DMS114 treated with DMSO at 0.1 percent for 48 hours (cell line): Measurements from ENCODE around the gene FBN1.
A peak's percentile ranks its signal among the peaks of the same experiment; 100 is the strongest.

Source experiments
- DNase-seq: peaks from one replicate; lab custom pipeline; 2025; ENCODE audit not compliant: unreplicated experiment; lab: John Stamatoyannopoulos, UW

FBN1 gene

DNA sequence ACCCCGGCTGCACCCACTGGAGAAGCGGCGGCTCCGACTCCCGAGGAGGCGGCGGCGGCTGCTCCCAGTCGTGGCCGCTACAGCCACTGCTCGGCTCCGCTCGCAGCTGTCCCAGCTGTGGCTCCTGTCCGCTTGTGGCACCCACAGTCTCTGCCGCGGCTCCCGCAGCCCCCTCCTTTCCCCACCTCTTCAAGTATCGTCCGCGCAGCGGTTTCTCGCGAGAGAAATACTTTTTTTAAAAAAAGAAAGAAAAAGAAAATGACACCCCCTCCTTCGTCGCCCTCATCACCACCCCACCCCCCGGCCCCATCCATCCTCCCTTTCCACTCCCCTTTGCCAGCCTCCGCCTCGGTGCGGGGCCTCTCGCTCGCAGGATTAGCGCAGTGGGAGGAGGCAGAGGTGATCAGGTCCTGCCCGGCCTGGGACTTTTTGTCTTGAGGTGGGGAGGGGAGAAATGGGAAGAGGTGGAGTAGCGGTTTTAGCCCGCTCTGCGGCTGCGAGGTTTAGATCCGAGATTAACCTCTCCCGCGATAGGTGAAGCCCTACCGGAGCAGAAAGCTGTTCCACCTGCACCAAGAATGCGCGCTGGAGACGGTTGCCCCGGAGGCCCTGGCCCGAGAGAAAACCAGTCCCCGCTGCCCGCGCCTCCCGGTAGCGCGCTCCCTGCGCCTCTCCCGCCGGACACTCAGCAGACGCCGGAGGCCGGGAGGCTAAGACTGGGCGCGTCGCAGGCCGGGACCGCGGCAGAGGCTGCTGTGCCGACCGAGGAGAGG lies at the start of gene FBN1:
FBN1 (minus strand) TSS at position 152 of the 773 bp plus-strand sequence. CDS start 940 bp downstream, outside the sequence.
- peak; percentile 30 for DNase-seq

DNA sequence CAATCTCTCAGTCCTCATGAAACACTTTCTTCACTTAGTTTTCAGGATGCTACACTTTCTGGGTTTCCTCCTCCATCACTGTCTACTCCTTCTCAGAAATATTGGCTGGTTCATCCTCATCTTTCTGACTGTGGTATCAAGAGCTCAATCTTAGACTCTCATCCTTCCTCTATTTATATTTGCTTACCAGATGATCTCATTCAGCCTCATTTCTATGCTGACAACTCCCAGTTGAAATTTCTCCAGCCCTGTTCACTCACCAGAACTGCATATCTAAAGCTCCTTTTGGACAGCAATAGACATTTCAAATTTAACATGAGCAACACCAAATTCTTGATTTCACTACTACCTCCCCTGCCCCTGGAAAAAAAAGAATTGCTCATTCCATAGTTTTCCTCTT lies 48.0 kb upstream of the FBN1 start:
- no peak for DNase-seq

DNA sequence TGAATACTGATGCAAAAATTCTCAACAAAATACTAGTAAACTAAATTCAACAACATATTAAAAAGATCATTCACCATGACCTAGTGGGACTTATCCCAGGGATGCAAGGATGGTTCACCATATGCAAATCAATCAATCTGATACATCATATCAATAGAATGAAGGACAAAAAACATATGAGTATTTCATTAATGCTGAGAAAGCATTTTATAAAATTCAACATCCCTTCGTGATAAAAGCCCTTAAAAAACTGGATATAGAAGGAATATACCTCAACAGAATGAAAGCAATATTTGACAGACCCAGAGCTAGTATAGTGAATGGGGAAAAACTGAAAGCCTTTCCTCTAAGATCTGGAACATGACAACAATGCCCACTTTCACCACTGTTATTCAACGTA lies 43.0 kb upstream of the FBN1 start:
- DNase-seq = no peak

DNA sequence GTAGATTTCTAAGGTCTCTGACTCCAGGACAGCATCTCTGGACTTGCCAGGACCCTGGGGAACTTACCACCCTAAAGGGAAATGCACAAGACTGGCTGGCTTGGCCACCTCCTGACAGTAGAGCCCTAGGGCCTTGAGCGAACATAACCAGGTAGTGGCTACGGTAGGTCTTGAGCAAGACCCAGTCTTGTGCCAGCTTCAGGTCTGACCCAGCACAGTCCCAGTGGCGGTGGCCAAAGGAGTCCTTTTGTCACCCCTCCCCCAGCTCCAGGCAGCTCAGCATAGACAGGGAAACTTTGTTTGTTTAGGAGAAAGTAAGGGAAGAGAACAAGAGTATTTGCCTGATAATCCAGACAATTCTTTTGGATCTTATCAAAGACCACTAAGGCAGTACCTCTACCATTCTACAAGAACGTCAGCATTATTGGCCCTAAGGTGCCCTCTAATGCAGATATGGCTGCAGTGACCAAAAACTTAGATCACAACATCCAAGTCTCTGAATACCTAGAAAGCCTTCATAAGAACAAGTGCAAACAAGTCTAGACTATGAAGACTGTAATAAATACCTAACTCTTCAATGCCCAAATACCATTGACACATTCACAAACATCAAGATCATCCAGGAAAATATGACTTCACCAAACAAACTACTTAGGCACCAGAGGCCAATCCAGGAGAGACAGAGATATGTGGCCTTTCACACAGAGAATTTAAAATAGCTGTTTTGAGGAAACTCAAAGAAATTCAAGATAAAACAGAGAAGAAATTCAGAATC lies 38.7 kb upstream of the FBN1 start:
- no peak for DNase-seq

DNA sequence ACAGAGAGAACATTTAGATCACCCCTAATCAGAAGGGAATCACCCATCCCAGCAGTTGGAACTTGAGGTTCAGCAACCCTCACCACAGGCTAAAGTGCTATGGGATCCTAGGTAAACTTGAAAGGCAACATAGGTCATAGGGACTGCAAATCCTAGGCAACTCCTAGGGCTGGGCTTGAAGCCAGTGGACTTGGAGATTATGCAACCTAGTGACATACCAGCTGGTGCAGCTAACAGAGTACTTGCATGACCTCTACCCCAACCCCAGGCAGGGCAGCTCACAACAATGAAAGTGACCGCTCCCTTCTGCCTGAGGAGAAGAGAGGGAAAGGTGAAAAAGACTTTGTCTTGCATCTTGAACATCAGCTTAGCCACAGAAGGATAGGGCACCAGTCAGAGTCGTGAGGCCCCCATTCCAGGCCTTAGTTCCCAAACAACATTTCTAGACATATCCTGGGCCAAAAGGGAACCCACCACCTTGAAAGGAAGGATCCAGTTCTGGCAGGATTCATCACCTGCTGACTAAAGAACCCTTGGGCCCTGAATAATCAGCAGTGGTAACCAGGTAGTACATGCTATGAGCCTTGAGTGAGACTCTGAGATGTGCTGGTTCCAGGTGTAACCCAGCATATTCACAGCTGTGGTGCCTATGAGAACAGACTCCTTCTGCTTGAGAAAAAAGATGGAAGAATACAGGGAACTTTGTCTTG lies 37.6 kb upstream of the FBN1 start:
- DNase-seq = no peak

DNA sequence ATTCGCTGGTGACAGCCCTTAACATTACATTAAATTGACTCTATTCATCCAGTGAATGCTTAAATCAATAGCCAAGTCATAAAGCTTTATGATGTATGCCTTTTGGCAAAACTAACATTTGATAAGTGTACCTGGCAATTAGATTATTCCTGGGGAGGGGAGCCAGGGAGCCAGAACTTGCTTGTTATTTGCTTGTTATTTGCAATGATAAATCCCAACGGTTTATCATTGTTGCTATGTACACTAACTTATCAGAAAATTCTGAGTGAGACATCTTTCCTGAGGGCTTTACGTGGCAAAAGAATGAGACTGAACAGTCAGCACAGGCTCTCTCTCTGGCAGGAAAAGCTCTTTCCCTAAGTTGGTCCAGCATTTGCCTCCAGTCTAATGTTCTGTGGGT lies 35.8 kb upstream of the FBN1 start:
- no peak for DNase-seq

DNA sequence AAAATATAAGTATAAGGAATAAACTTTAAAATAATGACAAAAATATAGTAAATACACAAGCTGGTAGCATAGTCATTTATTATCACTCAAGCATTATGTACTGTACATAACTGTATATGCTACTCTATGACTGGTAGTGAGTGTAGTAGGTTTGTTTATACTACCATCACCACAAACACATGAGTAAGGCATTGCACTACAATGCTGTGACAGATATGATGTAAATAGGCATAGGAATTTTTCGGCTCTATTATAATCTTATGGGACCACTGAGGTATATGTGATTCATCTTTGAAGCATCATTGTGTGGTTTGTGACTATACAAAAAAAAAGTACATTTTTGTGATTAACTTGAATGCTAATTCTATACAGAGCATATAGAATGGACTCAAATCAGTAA lies 35.3 kb upstream of the FBN1 start:
- DNase-seq = no peak

DNA sequence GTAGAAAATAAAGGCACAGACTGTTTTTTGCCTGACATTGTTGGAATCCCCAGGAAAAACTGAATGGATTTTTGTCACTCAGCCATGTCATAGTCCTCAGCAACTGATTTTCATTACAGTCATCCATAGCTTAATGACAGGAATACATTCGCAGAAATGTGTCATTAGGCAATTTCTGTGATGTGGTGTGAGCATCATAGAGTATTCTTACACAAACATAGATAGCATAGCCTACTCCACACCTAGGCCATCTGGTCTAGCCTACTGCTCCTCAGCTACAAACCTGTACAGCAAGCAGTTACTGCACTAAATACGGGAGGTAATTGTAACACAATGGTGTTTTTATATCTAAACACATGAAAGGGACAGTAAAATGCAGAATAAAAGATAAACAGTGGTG lies 34.4 kb upstream of the FBN1 start:
- no peak for DNase-seq

DNA sequence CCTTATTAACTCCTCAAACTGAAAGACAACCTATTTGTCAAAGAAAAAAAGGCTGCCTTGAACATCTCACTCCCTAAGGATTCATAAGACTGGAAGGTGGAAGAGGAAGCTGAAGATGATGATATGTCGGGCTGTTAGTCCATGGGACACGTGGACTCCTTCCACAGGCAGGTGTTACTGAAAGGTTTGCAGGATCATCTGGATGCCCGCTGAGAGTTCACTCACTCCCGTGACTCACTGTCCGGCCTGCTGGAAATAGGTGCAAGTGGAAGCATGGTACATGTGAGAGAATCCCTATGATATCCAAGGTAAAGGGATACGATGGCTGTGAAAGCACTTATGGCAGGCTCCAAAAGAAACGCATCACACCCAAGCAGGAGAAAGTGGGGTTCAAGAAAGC lies 33.3 kb upstream of the FBN1 start:
- no peak for DNase-seq

DNA sequence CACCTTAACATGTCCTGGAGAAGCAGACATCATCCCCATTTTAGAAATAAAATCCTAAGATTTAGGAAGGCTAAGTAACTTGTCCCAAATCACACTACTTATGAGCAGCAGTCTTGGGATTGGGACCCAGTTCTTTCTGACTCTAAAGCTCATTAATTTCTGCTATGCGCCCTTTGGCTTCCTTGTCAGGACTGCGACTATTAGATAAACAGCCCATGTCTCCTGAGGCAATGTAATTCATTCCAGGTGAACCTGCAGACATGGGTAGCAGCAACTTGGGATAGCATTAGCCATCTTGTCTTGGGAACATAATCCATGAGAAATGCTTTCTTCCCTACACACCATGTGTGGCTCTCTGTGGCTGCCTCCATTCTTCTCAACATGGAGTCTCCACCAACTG lies 32.3 kb upstream of the FBN1 start:
- no peak for DNase-seq

DNA sequence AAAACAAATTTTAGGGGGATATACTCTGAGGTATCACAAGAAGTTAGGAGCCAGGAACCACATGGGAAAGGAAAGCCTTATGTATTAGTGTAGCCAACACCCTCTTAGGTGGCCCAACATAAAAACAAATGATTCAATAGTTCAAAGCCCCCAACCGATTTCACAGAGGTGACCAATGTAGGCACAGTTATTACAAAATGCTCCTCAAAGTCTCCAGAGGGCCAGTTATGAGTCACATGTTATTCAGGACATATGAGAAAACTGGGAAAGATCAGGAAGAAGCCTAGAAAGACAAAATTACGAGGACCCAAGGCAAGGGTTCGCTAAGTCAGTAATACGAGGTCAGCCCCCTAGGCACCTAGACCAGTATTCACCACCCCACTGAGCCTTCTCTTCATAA lies 29.9 kb upstream of the FBN1 start:
- DNase-seq = no peak

DNA sequence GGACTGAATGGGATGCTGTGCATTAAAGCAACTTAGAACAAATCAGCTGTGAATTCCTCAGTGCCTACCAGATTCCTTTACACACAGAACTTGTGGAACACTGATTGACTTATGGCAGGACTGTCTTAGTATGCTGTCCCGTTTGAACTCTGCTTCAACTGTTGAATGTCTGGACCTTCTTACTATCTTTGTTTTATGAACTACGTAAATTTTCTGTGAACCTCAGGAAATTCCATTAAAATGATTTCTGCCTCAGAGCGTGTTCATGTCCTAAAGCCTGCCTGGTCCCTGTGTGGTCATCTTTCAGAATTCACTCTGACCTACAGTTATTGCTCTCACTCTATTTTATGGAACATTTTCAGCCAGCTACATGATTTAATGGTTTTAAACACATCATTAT lies 29.4 kb upstream of the FBN1 start:
- DNase-seq = no peak

DNA sequence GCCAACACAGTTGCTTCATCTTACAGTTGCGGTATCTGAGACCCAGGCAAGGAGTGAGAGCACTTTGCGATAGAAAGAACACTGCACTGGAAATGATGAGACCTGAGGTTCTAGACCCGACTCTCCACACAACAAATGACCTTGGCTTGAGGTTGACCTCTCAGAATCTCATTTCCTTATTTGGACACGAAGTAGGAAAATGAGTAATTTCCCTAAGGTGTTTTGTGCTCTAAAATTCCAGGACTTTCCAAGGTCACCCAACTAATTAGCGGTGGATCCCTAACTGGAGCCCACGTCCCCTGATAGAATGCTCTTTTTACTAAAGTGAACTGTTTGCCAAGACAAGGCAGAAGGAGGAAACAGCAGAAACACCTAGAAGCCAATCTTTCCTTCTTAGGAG lies 26.7 kb upstream of the FBN1 start:
- DNase-seq = no peak

DNA sequence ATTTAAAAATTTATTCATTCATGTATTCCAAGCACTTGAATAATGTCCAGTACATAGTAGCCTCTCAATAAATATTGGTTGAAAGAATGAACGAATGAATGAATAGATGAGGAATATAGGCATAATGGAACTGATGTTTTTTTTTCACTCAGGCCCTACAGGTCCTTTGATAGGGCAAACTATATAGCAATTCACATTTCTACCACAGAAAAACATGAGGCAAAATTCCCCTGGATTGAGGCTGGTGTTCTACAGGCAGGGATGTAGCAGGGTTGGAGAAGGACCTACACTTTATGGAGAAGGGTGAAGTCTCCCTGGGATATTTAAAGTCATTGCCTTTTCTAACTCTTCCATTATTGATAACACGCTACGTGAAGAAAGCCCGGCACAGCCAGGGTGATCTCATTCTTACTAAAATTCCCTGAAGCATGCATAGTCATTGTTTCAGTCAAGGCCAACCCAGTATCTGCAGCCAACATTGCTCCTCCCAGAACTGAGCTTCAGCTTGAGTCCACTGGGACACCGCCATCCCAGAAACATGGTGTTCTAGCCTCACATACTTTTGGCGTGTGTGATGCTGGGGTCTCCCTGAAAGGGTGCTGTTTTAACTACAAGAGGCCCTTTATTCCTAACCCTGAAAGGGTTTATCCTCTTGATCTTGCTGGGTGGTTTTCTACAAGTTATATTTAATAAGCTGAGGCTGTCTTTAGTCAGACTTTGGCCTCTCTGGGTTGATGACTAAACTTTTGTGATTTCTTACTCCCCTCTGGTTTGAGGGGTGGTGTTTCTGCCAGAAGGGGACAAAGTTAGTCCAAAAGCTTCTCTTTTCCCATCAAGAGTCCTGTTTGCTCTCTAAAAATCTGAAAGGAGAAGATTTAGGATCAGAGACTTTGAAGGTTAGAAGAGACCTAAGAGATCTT lies 25.9 kb upstream of the FBN1 start:
- no peak for DNase-seq

DNA sequence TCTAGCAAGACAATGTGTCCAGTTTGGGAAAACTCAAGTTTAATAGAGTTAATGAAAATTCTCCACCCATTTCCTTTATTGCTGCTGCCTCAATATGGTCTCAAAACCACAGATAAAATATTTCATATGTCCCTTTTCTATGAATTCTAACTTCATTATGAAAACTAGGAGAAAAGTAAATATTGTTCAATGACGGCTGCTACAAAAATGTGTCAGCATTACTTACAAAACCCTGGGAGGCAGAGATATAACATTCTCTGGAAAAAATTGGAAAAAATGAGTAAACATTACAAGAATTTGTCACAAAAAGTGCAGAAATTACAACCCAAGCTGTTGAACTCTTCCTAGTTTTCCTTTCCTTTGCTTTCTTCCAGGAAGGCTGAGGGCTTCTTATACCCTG lies 22.2 kb upstream of the FBN1 start:
- DNase-seq = no peak

DNA sequence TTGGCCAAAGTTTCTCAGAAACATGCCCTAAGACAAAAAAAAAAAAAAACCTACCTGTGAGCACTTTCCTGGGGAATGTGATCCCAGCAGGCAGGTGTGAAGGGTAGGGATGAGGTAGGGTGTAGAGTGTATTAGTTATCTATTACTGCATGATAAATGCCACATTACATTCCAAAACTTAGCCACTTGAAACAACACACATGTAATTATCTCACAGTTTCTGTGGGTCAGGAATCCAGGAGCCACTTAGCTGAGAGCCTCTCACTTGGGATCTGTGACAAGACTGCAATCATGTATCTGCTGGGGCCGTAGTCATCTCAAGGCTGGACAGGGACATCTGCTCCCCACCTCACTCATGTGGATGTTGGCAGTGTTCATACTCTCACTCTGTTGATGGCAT lies 18.9 kb upstream of the FBN1 start:
- no peak for DNase-seq

DNA sequence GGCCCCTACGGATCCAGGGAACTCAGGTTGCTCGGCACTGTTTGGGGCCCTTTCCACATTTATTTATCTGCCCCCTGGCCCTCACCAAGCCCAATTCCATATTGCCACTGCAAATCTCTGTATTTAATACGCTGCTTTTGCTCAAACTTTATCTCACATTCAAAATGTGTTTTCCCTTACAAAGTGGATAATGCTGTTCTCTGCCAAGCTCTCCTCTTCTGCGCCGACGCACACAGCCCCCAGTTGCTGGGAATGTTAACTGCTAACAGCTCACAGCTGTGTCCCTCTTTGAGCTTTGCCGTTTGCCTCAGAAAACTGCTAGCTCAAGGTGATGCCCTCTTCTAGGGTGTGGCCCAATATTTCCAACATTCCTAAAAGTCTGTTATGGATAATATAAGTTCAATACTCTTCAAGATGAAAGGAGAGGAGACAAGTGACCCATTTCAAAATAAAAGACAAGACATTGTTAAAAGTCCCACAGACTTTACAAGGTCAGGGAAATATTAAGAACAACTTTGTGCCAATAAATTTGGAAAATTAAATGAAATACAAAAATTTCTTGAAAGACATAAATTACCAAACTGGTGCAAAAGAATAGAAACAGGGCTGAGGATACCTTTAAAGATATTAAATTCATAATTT lies 12.6 kb upstream of the FBN1 start:
- DNase-seq = no peak

DNA sequence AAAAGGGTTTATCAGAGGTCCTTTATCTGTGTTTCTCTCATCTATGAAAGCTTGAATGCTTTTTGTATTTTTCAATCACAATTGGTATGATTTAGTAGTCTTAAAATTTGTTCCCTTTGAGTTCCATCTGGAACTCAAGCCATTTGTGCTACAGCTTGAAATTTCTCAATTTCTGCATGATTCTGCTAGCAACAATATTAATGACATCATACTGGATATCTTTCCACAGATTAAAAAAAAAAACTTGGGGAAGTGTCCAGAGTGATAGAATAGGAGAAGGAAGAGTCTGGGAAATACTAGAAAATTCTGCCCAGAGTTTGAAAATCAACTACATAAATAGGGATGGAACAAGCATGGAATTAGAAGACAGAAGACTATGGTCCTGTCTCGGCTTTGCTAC lies 9.3 kb upstream of the FBN1 start:
- DNase-seq = no peak

DNA sequence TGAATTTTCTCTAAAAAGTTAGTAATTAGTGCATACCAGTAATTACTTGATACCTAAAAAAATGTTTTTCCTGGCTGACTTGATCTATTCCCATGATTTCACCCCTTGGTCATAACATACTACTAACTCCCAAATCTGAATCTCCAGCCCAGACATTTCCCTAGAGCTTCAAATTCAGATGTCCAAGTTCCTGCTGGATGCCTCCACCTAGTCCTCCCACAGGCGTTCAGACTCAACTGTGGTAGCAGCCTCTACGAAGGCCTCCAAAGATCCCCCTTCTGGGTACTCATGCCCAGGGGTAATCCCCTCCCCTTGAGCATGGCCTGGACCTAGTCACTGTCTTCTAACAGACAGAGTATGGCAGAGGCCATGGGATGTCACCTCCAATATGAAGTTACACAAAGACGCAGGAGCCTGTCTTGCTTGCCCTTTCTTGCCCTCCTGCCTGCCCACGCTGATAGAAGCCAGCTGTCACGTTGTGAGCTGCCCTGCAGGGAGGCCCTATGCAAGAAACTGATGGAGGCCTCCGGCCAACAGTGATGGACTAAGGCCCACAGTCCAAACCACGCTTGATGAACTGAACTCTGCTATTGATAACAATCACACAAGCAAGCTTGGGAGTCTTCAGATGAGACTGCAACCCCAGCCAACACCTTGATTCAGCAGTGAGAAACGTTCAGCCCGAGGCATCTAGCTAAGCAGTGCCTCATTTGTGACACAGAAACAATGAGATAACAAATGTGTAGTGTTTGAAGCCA lies 8.6 kb upstream of the FBN1 start:
- no peak for DNase-seq

DNA sequence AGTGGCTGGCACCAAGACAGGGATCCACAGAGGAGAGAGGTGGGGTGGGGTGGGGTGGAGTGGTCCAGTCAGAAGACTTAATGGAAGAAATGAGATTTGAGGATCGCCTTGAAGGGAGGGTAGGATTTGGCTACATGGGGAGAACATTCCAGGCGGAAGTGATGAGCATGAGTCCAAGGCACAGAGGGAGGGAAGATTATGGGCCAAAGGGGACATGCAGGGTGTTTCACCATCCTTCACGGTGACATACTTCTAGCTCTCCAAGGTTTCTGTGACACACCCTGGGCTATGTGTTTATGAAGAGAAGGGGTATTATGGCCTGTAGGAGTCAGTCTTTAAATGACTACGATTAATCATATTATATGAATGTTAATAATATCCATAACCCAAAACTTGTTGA lies 7.7 kb upstream of the FBN1 start:
- no peak for DNase-seq
